ENCODE data around the gene XRCC3. TPM values are rescaled to one million over a fixed set of nuclear protein-coding genes. Genes with fewer than 3 reads are reported as not detected.

Gene XRCC3
- total RNA-seq, 1 experiment from 2014 or later, result 36.8 TPM

GRCh38 chr14:103686831-103687485 is 28.3 kb downstream of the XRCC3 start:
- Histone ChIP-seq H3K27me3 (ENCODE audit: control insufficient read depth, insufficient read depth, low read length) (no peaks in the 10 kb centered on the region), H3K27ac (ENCODE audit: low read length) (no peak overlapping the region), H3K9me3 (ENCODE audit: control insufficient read depth, insufficient read depth, low read depth, low read length) (no peaks in the 10 kb centered on the region), H3K36me3 (ENCODE audit: control insufficient read depth, insufficient read depth, low read length) (peaks cover 5% of the 10 kb centered on the region; the same call in 1 of the 2 replicates), H3K4me3 (ENCODE audit: low read depth in 2 of 2, low read length in 2 of 2) (no peak overlapping the region), H3K4me1 (ENCODE audit: control insufficient read depth, insufficient read depth, low read length) (no peaks in the 10 kb centered on the region)
- BruUV-seq (replicated peaks), result no TSS peak
- TF ChIP-seq POLR2AphosphoS5 (IDR thresholded peaks at IDR 0.05; ENCODE audit: low read depth, low read length) (no peak), SIN3A (IDR thresholded peaks at IDR 0.05; ENCODE audit: borderline replicate concordance, insufficient read depth, low read depth, low read length) (no peak), TCF7L2 (IDR thresholded peaks at IDR 0.05; ENCODE audit: low read depth, low read length) (no peak), CTCF (IDR thresholded peaks at IDR 0.05) (no peak)
- TF ChIP-seq, protein P1, sequence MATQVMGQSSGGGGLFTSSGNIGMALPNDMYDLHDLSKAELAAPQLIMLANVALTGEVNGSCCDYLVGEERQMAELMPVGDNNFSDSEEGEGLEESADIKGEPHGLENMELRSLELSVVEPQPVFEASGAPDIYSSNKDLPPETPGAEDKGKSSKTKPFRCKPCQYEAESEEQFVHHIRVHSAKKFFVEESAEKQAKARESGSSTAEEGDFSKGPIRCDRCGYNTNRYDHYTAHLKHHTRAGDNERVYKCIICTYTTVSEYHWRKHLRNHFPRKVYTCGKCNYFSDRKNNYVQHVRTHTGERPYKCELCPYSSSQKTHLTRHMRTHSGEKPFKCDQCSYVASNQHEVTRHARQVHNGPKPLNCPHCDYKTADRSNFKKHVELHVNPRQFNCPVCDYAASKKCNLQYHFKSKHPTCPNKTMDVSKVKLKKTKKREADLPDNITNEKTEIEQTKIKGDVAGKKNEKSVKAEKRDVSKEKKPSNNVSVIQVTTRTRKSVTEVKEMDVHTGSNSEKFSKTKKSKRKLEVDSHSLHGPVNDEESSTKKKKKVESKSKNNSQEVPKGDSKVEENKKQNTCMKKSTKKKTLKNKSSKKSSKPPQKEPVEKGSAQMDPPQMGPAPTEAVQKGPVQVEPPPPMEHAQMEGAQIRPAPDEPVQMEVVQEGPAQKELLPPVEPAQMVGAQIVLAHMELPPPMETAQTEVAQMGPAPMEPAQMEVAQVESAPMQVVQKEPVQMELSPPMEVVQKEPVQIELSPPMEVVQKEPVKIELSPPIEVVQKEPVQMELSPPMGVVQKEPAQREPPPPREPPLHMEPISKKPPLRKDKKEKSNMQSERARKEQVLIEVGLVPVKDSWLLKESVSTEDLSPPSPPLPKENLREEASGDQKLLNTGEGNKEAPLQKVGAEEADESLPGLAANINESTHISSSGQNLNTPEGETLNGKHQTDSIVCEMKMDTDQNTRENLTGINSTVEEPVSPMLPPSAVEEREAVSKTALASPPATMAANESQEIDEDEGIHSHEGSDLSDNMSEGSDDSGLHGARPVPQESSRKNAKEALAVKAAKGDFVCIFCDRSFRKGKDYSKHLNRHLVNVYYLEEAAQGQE (IDR thresholded peaks at IDR 0.05; ENCODE audit: insufficient read depth in 1 of 2, low read depth in 2 of 2, low read length in 1 of 2), result no peak
- in situ Hi-C loops (cut with HindIII; ENCODE audit: low pct_unique_long_range_greater_than_20kb, low sequenced_read_pairs), result no loop called here
- ChIA-PET CTCF (no interaction called here), POLR2A (interaction anchor here (0.5 kb wide), 1 partner anchor 34 kb away, joined by 6 read pairs; no protein-coding TSS in a partner anchor)
- no peak for ATAC-seq
- DNase-seq (ENCODE audit: low read depth, low spot score), result no peak
- intact Hi-C loops (cut with micrococcal nuclease; ENCODE audit: unreplicated experiment), result no loop called here

DNA sequence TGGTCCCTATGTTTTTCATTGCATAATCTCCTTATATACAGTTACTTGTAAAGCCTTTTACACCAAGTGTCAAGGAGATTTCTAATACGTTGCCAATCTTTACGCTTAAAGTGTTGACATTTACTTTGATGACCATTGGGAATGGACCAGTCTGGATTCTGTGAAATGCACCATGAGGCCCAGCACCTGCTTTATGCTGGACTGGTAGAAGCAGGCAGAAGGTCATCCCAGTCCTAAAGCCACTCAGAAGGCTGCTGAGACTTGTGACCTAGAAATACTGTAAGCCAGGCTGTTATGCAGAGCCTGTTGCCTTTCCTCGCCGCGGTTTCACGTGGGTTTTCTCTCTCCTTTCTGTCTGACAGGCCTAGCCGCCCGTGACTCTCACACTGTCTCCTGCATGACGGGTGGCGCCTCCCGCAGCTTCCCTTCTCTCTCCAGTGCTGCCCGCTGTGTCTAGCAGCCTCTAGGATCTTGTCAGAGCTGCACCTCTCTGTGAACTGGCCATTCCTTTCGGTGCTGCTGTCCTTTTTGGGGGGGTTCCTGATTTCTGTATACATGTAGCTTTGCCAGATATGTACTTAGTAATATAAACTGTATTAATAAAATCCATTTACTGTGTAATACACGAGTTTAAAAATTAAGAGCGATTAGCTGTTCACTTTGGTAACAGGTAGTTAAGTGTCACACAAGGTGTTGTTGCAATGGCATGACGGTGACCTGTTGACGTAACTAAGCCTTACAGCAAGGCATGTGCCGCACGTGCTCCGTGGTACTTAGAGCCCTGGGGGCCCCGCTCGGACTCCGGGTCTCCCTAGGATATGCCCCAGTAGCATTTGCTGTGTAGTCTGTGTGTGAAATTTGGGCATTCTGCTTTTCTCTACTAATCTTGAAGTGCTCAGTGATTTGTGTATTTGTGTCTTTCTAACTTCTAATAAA is 29.7 kb downstream of the XRCC3 start:
- in situ Hi-C loops (cut with HindIII; ENCODE audit: low pct_unique_long_range_greater_than_20kb, low sequenced_read_pairs), result no loop called here
- ATAC-seq (no peak), DNase-seq (ENCODE audit: low read depth, low spot score) (no peak)
- no peaks in the 10 kb centered on the region for H3K4me1 ChIP-seq (ENCODE audit: control insufficient read depth, insufficient read depth, low read length)
- ChIA-PET POLR2A (no interaction called here), CTCF (no interaction called here)
- no peaks in the 10 kb centered on the region for H3K9me3 ChIP-seq (ENCODE audit: control insufficient read depth, insufficient read depth, low read depth, low read length)
- TF ChIP-seq SIN3A (IDR thresholded peaks at IDR 0.05; ENCODE audit: borderline replicate concordance, insufficient read depth, low read depth, low read length) (no peak), TCF7L2 (IDR thresholded peaks at IDR 0.05; ENCODE audit: low read depth, low read length) (no peak), POLR2AphosphoS5 (IDR thresholded peaks at IDR 0.05; ENCODE audit: low read depth, low read length) (no peak), CTCF (IDR thresholded peaks at IDR 0.05) (no peak)
- TF ChIP-seq, protein P1 (IDR thresholded peaks at IDR 0.05; ENCODE audit: insufficient read depth in 1 of 2, low read depth in 2 of 2, low read length in 1 of 2), result no peak
- peaks cover 5% of the 10 kb centered on the region; the same call in 1 of the 2 replicates for H3K36me3 ChIP-seq (ENCODE audit: control insufficient read depth, insufficient read depth, low read length)
- H3K27ac ChIP-seq (ENCODE audit: low read length), result no peak overlapping the region
- no peak overlapping the region for H3K4me3 ChIP-seq (ENCODE audit: low read depth in 2 of 2, low read length in 2 of 2)
- BruUV-seq (replicated peaks), result no TSS peak
- H3K27me3 ChIP-seq (ENCODE audit: control insufficient read depth, insufficient read depth, low read length), result no peaks in the 10 kb centered on the region
- intact Hi-C loops (cut with micrococcal nuclease; ENCODE audit: unreplicated experiment), result no loop called here

Measured in Panc1 (cell line).